Sigmoid colon (tissue), 4 donors: Measurements from ENCODE around the gene CTAGE9.

Source experiments
- EP300 ChIP-seq, 4 donors: sonication (generic); formaldehyde crosslinking; IDR thresholded peaks; one replicate each; pipeline ENCODE4 v1.6.1; 2017; ENCODE audit warnings: antibody characterized with exemption in 4 of 4
- POLR2A ChIP-seq, 2 donors: fragments of 450-650 bp; IDR thresholded peaks; one replicate each; pipeline ENCODE4 v1.6.1; 2016; ENCODE audit warnings: antibody characterized with exemption in 2 of 2, mild to moderate bottlenecking in 2 of 2, moderate library complexity in 2 of 2
- POLR2AphosphoS5 ChIP-seq, 4 donors: sonication (generic); formaldehyde crosslinking; IDR thresholded peaks; one replicate each; pipeline ENCODE4 v1.6.1; 2017; ENCODE audit warnings: antibody characterized with exemption in 4 of 4
- TF ChIP-seq, protein P1 (sequence below), 4 experiments: fragments of 450-650 bp in 3 of 4; fragments of 200-600 bp in 1 of 4; IDR thresholded peaks; one replicate each; pipeline ENCODE4 v1.5.1; 2016 to 2019; ENCODE audit warnings: antibody characterized with exemption in 4 of 4, mild to moderate bottlenecking in 3 of 4, moderate library complexity in 2 of 4

- TF ChIP-seq EP300 (IDR thresholded peaks at IDR 0.05) (no peak), POLR2A (IDR thresholded peaks at IDR 0.05) (no peak), POLR2AphosphoS5 (IDR thresholded peaks at IDR 0.05) (no peak)
- TF ChIP-seq, protein P1, sequence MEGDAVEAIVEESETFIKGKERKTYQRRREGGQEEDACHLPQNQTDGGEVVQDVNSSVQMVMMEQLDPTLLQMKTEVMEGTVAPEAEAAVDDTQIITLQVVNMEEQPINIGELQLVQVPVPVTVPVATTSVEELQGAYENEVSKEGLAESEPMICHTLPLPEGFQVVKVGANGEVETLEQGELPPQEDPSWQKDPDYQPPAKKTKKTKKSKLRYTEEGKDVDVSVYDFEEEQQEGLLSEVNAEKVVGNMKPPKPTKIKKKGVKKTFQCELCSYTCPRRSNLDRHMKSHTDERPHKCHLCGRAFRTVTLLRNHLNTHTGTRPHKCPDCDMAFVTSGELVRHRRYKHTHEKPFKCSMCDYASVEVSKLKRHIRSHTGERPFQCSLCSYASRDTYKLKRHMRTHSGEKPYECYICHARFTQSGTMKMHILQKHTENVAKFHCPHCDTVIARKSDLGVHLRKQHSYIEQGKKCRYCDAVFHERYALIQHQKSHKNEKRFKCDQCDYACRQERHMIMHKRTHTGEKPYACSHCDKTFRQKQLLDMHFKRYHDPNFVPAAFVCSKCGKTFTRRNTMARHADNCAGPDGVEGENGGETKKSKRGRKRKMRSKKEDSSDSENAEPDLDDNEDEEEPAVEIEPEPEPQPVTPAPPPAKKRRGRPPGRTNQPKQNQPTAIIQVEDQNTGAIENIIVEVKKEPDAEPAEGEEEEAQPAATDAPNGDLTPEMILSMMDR (IDR thresholded peaks at IDR 0.05), result no peak
Observed at GRCh38 chr6:131696956-131697355, 13.9 kb downstream of the CTAGE9 start.
